ENCODE measurements around the gene GPR155.
"Not testable (repeated sequence)": the region's sequence is repeated elsewhere in the genome, so short reads cannot be mapped to it uniquely, and the experiment has no call there.

Gene GPR155

GRCh38 chr2:174431902-174432301 is 54.9 kb downstream of the GPR155 start:
- TF ChIP-seq, protein P1, sequence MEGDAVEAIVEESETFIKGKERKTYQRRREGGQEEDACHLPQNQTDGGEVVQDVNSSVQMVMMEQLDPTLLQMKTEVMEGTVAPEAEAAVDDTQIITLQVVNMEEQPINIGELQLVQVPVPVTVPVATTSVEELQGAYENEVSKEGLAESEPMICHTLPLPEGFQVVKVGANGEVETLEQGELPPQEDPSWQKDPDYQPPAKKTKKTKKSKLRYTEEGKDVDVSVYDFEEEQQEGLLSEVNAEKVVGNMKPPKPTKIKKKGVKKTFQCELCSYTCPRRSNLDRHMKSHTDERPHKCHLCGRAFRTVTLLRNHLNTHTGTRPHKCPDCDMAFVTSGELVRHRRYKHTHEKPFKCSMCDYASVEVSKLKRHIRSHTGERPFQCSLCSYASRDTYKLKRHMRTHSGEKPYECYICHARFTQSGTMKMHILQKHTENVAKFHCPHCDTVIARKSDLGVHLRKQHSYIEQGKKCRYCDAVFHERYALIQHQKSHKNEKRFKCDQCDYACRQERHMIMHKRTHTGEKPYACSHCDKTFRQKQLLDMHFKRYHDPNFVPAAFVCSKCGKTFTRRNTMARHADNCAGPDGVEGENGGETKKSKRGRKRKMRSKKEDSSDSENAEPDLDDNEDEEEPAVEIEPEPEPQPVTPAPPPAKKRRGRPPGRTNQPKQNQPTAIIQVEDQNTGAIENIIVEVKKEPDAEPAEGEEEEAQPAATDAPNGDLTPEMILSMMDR (conservative IDR thresholded peaks at IDR 0.05), result no peak
- no peak for TF ChIP-seq ZFX (IDR thresholded peaks at IDR 0.05)
- H3K27ac ChIP-seq, result no peak overlapping the region

GRCh38 chr2:174430066-174430465 is 56.8 kb downstream of the GPR155 start:
- TF ChIP-seq ZFX (IDR thresholded peaks at IDR 0.05), result no peak
- TF ChIP-seq, protein P1 (conservative IDR thresholded peaks at IDR 0.05), result no peak
- H3K27ac ChIP-seq, result no peak overlapping the region

GRCh38 chr2:174428214-174428613 is 58.6 kb downstream of the GPR155 start:
- H3K27ac ChIP-seq, result no peak overlapping the region
- TF ChIP-seq, protein P1 (conservative IDR thresholded peaks at IDR 0.05), result no peak
- TF ChIP-seq ZFX (IDR thresholded peaks at IDR 0.05), result no peak

DNA sequence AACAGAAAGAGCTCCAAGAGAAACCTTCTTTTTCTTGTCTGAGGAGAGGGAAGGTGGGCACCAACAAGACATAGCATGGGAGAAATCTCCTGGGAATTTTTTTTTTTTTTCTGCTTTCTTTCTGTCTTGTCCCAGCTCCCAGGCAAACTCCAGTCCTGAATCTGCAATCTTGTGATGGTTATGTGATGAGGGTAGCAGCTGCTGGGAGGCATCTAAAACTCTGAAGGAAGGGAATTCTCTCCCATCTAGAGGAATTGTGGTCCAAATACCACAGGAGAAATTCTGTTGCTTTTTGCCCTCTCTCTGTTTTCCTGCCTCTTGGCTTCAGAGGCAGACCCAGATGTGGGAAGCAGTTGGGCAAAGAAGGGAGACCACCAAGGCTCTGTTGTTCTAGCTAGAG is 74.6 kb downstream of the GPR155 start:
- TF ChIP-seq, protein P1 (conservative IDR thresholded peaks at IDR 0.05), result no peak
- TF ChIP-seq ZFX (IDR thresholded peaks at IDR 0.05), result no peak
- H3K27ac ChIP-seq, result no peak overlapping the region

- H3K27ac ChIP-seq, result not testable (repeated sequence)
Observed at GRCh38 chr2:174410039-174410438, 76.8 kb downstream of the GPR155 start.

DNA sequence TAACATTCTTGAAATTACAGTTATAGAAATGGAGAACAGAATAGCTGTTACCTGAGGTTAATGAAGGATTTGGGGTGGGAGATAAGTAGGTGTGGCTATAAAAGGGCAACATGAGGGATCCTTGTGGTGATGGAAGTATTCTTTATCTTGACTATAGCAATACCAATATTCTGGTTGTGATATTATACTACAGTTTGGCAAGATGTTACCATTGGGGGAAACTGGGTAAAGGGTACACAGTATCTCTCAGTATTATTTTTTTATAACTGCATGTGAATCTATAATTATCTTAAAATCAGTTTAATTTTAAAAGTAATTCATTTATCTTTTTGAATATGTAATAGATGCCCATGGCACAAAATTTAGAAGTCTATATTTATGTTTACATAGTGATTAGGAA is 83.2 kb downstream of the GPR155 start:
- no peak overlapping the region for H3K27ac ChIP-seq
- no peak for TF ChIP-seq ZFX (IDR thresholded peaks at IDR 0.05)
- TF ChIP-seq, protein P1 (conservative IDR thresholded peaks at IDR 0.05), result no peak

GRCh38 chr2:174400853-174401252 is 86.0 kb downstream of the GPR155 start:
- TF ChIP-seq, protein P1 (conservative IDR thresholded peaks at IDR 0.05), result no peak
- TF ChIP-seq ZFX (IDR thresholded peaks at IDR 0.05), result no peak
- H3K27ac ChIP-seq, result no peak overlapping the region

GRCh38 chr2:174399171-174399570 is 87.7 kb downstream of the GPR155 start:
- no peak overlapping the region for H3K27ac ChIP-seq
- no peak for TF ChIP-seq ZFX (IDR thresholded peaks at IDR 0.05)
- TF ChIP-seq, protein P1 (conservative IDR thresholded peaks at IDR 0.05), result no peak

All from C4-2B (cell line).